Prostate gland (tissue), 2 donors: Measurements from ENCODE around the gene PRKG1. TPM values are rescaled to one million over a fixed set of nuclear protein-coding genes. Genes with fewer than 3 reads are reported as not detected.

ENCODE experiments used
- DNase-seq: peaks from one replicate; pipeline ENCODE4 v3.0.0-alpha.2; 2019; ENCODE audit warnings: low spot score
- H3K27ac ChIP-seq, 2 donors: fragments of 200-600 bp; sonication (generic); 2 replicates each; pipeline ENCODE4 v1.5.1; 2017 to 2019
- H3K27me3 ChIP-seq: fragments of 200-600 bp; sonication (generic); replicated peaks from 2 replicates; pipeline ENCODE4 v1.5.1; 2019; ENCODE audit not compliant: insufficient read depth
- H3K36me3 ChIP-seq, 2 donors: fragments of 200-600 bp; sonication (generic); 1 replicate in 1 of 2; 2 replicates in 1 of 2; pipeline versions ENCODE4 v1.5.1 to v1.8.1; 2017 to 2019
- H3K4me1 ChIP-seq: fragments of 200-600 bp; sonication (generic); replicated peaks from 2 replicates; pipeline ENCODE4 v1.5.1; 2019
- H3K4me3 ChIP-seq, 2 donors: fragments of 200-600 bp; sonication (generic); 2 replicates each; pipeline ENCODE4 v1.5.1; 2017 to 2019
- H3K9me3 ChIP-seq: fragments of 200-600 bp; sonication (generic); 2 replicates; pipeline ENCODE4 v1.5.1; 2017
- POLR2A ChIP-seq: fragments of 450-650 bp; IDR thresholded peaks from one replicate; pipeline ENCODE4 v1.6.1; 2016; ENCODE audit warnings: antibody characterized with exemption, mild to moderate bottlenecking
- POLR2AphosphoS5 ChIP-seq: sonication (generic); formaldehyde crosslinking; IDR thresholded peaks from one replicate; pipeline ENCODE4 v1.6.1; 2017; ENCODE audit warnings: antibody characterized with exemption
- WGBS: methylation state at CpG from one replicate; pipeline ENCODE4 v1.1.5; 2018; 5-methylcytosine and 5-hydroxymethylcytosine counted together
- intact Hi-C: fragments of 100-400 bp; cut with DNase I; formaldehyde crosslinking; loops from one replicate; pipeline ENCODE4 v1.14.2; 2022
- total RNA-seq, 2 donors: library from RNA; depleted of rRNA; stranded (reverse); fragments of >200 nt; gene quantifications; one replicate each; pipeline ENCODE4 v1.1.0, GENCODE V29; 2016
- TF ChIP-seq, protein P1 (sequence below), 4 experiments: fragments of 200-600 bp in 2 of 4; fragments of 450-650 bp in 2 of 4; sonication (generic) in 2 of 4; IDR thresholded peaks; 1 replicate in 3 of 4; 2 replicates in 1 of 4; pipeline ENCODE4 v1.5.1; 2016 to 2019; ENCODE audit warnings: antibody characterized with exemption in 4 of 4, mild to moderate bottlenecking in 2 of 4, moderate library complexity in 2 of 4

The PRKG1 gene
- total RNA-seq, 2 donors from 2014 or later, result 2.7 to 9.0 TPM

DNA sequence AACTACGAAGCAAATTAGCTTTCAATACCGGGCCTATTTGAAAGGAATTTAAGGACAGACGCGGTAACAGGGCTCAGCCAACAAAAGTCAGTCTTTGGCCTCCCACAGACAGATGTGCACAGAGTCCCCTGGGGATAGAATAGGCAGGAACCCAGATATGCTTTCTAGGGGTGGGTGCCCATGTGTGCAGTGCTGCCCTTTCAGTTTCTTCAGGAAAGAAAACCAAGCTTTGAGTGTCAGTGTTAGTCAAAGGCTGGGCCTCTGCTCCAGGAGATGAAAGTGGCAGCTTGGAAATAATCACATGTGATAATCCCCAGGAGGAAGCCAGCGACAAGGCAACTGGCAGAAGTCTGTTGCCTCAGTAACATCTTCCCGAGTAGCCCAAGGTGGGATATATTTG is 668.9 kb downstream of the PRKG1 start:
- intact Hi-C loops, result no loop called here
- H3K9me3 ChIP-seq, result no peaks in the 10 kb centered on the region
- no peaks in the 10 kb centered on the region for H3K27me3 ChIP-seq
- 76% methylated on average over 6 of the region's 6 CpGs for WGBS
- no peaks in the 10 kb centered on the region for H3K36me3 ChIP-seq
- no peak for DNase-seq
- H3K27ac ChIP-seq, result no peak overlapping the region
- no peak overlapping the region for H3K4me3 ChIP-seq
- TF ChIP-seq POLR2AphosphoS5 (no peak), POLR2A (no peak)
- TF ChIP-seq, protein P1, sequence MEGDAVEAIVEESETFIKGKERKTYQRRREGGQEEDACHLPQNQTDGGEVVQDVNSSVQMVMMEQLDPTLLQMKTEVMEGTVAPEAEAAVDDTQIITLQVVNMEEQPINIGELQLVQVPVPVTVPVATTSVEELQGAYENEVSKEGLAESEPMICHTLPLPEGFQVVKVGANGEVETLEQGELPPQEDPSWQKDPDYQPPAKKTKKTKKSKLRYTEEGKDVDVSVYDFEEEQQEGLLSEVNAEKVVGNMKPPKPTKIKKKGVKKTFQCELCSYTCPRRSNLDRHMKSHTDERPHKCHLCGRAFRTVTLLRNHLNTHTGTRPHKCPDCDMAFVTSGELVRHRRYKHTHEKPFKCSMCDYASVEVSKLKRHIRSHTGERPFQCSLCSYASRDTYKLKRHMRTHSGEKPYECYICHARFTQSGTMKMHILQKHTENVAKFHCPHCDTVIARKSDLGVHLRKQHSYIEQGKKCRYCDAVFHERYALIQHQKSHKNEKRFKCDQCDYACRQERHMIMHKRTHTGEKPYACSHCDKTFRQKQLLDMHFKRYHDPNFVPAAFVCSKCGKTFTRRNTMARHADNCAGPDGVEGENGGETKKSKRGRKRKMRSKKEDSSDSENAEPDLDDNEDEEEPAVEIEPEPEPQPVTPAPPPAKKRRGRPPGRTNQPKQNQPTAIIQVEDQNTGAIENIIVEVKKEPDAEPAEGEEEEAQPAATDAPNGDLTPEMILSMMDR (IDR thresholded peaks at IDR 0.05), result no peak
- H3K4me1 ChIP-seq, result no peaks in the 10 kb centered on the region

DNA sequence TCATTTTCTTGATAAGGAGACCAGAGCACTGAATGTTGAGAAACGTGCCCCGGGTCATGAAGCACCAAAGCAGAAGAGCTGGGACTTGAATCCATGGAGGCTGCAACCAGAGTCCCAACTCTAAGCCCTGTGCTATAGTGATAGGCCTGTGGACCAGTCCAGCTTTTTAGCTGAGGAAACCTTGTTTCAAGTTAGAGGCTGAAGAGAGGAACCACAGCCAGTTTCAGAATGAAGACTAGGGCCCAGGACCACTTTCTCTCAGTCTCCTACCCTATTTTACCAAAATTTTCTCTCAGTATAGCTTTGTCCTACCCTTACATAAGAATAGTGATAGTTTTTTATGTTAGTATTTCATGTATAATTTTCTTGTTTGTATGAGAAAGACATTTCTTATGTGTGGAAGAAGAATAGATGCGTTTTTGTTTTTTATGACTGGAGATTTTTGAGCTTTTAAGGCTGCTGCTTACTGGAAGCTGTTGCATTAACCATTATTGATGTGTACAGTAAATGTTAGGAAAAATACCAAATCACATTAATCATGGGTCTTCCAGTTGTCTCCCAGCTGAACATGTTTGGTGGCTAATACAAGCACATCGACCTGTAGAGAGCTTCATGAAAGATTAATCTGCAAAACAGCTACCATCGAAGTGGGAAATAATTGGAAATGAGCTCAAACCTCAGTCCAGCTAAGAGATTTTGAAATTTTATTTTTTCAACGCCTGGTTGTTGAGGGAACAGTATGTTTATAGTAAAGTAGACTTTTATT is 670.1 kb downstream of the PRKG1 start:
- no peak overlapping the region for H3K4me3 ChIP-seq
- no peaks in the 10 kb centered on the region for H3K4me1 ChIP-seq
- H3K9me3 ChIP-seq, result no peaks in the 10 kb centered on the region
- H3K27ac ChIP-seq, result no peak overlapping the region
- intact Hi-C loops, result no loop called here
- TF ChIP-seq POLR2A (no peak), POLR2AphosphoS5 (no peak)
- TF ChIP-seq, protein P1 (IDR thresholded peaks at IDR 0.05), result no peak
- H3K27me3 ChIP-seq, result no peaks in the 10 kb centered on the region
- H3K36me3 ChIP-seq, result no peaks in the 10 kb centered on the region
- no peak for DNase-seq
- 77% methylated on average over 6 of the region's 6 CpGs for WGBS

DNA sequence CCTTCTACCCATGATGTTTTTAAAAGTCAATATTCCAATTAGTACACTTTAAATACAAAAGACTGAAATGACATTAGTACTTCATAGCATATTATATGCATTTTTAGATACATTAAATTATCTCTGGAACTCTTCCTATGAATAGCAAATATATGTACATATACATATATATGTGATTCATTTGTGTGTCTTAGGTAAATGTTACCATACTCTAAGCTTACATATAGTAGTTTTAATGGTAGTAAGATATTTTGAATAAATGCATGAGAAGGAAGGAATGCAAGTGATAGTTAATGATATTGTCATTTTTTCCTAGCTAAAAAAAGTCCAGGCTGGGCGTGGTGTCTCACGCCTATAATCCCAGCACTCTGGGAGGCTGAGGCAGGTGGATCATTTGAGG is 671.1 kb downstream of the PRKG1 start:
- Histone ChIP-seq H3K36me3 (no peaks in the 10 kb centered on the region), H3K27me3 (no peaks in the 10 kb centered on the region), H3K4me3 (no peak overlapping the region), H3K27ac (no peak overlapping the region), H3K9me3 (no peaks in the 10 kb centered on the region), H3K4me1 (no peaks in the 10 kb centered on the region)
- intact Hi-C loops, result no loop called here
- whole genome bisulfite sequencing, result 92% methylated on average over 2 of the region's 2 CpGs
- TF ChIP-seq, protein P1 (IDR thresholded peaks at IDR 0.05), result no peak
- TF ChIP-seq POLR2AphosphoS5 (no peak), POLR2A (no peak)
- no peak for DNase-seq

DNA sequence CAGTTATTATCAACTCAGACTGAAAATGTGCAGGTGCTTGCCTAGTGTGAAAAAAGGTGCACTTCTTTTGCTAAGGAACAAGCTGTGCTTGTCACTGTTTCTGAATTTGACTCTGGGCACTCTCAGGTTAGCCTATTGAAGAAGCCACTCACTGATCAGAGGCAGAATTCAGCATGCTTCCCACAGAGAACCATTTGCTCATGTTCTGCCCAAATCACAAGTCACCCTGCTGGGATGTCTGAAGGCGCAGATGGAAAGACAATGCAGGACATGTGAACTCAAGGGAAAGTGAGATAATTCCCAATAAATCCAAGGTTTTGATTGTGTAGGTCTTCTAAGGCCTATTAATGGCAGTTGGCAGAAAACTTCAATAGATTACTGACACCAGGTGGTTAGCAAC is 672.9 kb downstream of the PRKG1 start:
- WGBS, result 95% methylated on average over 1 of the region's 1 CpG
- DNase-seq, result no peak
- Histone ChIP-seq H3K27me3 (no peaks in the 10 kb centered on the region), H3K36me3 (no peaks in the 10 kb centered on the region), H3K27ac (no peak overlapping the region), H3K9me3 (no peaks in the 10 kb centered on the region), H3K4me1 (no peaks in the 10 kb centered on the region), H3K4me3 (no peak overlapping the region)
- TF ChIP-seq POLR2AphosphoS5 (no peak), POLR2A (no peak)
- TF ChIP-seq, protein P1 (IDR thresholded peaks at IDR 0.05), result no peak
- intact Hi-C loops, result no loop called here

DNA sequence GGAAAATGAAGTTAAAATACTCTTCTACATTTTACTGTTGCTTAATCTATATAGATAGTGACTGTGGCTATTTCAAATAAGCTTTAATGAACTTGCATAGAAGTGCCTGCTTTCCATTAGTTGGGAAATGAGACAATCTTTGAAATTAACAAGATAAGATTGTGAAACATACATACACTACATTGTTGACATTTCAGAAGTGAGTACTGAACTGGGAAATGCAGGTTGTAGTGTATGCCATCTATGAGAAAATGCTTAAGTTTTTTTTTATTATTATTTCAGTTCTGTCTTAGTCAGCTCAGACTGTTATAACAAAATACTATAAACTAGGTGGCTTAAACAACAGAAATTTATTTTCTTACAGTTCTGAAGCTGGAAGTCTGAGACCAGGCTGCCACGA is 674.7 kb downstream of the PRKG1 start:
- H3K36me3 ChIP-seq, result no peaks in the 10 kb centered on the region
- intact Hi-C loops, result no loop called here
- no peaks in the 10 kb centered on the region for H3K27me3 ChIP-seq
- no peak overlapping the region for H3K27ac ChIP-seq
- 80% methylated on average over 1 of the region's 1 CpG for WGBS
- no peaks in the 10 kb centered on the region for H3K9me3 ChIP-seq
- H3K4me3 ChIP-seq, result no peak overlapping the region
- no peak for DNase-seq
- no peaks in the 10 kb centered on the region for H3K4me1 ChIP-seq
- TF ChIP-seq POLR2A (no peak), POLR2AphosphoS5 (no peak)
- TF ChIP-seq, protein P1 (IDR thresholded peaks at IDR 0.05), result no peak
